H1 (cell line): ENCODE results near the gene PMS1. TPM values are rescaled to one million over a fixed set of nuclear protein-coding genes. Genes with fewer than 3 reads are reported as not detected.

Source experiments
- CTCF ChIA-PET: fragments of 300-600 bp; sonication (Branson Sonifier 250); formaldehyde crosslinking; loops from one replicate; lab custom pipeline; 2021; ENCODE audit not compliant: partially characterized antibody; lab: Charles Lee
- POLR2A ChIA-PET: fragments of 300-600 bp; sonication (Branson Sonifier 250); formaldehyde crosslinking; loops from one replicate; lab custom pipeline; 2021; ENCODE audit warnings: inconsistent platforms; ENCODE audit not compliant: partially characterized antibody; lab: Charles Lee
- DNase-seq, 2 experiments: peaks; one replicate each; pipeline versions ENCODE4 v3.0.0 to v3.0.0-alpha.2; 2010 to 2022; ENCODE audit warnings: low spot score in 2 of 2, low read depth in 1 of 2, mixed read lengths in 1 of 2
- FAIRE-seq: peaks from 2 replicates; lab custom pipeline; 2011; peaks lifted over from hg19 to GRCh38; lab: Jason Lieb, UNC
- H2AFZ ChIP-seq: 2 replicates; pipeline ENCODE4 v1.8.1; 2012; ENCODE audit warnings: low read length, inconsistent platforms
- H2AK5ac ChIP-seq: 2 replicates; pipeline ENCODE4 v1.6.1; 2013; ENCODE audit warnings: low read depth, low read length
- H2BK120ac ChIP-seq: replicated peaks from 2 replicates; pipeline ENCODE3; 2013; ENCODE audit warnings: low read depth, low read length, inconsistent platforms
- H2BK12ac ChIP-seq: 2 replicates; pipeline ENCODE4 v1.6.1; 2013; ENCODE audit warnings: low read depth, low read length
- H2BK15ac ChIP-seq: 2 replicates; pipeline ENCODE4 v1.6.1; 2013; ENCODE audit warnings: low read length
- H2BK20ac ChIP-seq: 2 replicates; pipeline ENCODE4 v1.6.1; 2013; ENCODE audit warnings: low read length
- H2BK5ac ChIP-seq: 2 replicates; pipeline ENCODE4 v1.6.1; 2013; ENCODE audit warnings: low read depth, low read length
- H3K14ac ChIP-seq: 2 replicates; pipeline ENCODE4 v1.6.1; 2013; ENCODE audit warnings: inconsistent platforms; ENCODE audit not compliant: insufficient read length
- H3K18ac ChIP-seq: 2 replicates; pipeline ENCODE4 v1.6.1; 2013; ENCODE audit warnings: low read length; ENCODE audit errors: extremely low read depth
- H3K23ac ChIP-seq: 2 replicates; pipeline ENCODE4 v1.6.1; 2013; ENCODE audit warnings: inconsistent platforms; ENCODE audit not compliant: insufficient read length
- H3K23me2 ChIP-seq: 2 replicates; pipeline ENCODE4 v1.6.1; 2013; ENCODE audit warnings: low read depth, low read length
- H3K27ac ChIP-seq: 2 replicates; pipeline ENCODE4 v1.6.1; 2011; ENCODE audit warnings: low read depth, low read length, inconsistent platforms
- H3K27me3 ChIP-seq, 4 experiments: replicated peaks in 1 of 4; 1 replicate in 1 of 4; 2 replicates in 3 of 4; pipeline versions ENCODE4 v1.6.1 to v1.8.1; 2011 to 2013; ENCODE audit warnings: low read length in 3 of 4, mild to moderate bottlenecking in 3 of 4, inconsistent platforms in 2 of 4, mixed read lengths in 2 of 4, moderate library complexity in 1 of 4; ENCODE audit not compliant: control insufficient read depth in 3 of 4, insufficient read depth in 3 of 4; ENCODE audit errors: extremely low read depth in 1 of 4
- H3K36me3 ChIP-seq, 4 experiments: 2 replicates each; pipeline versions ENCODE4 v1.6.1 to v1.8.1; 2011 to 2013; ENCODE audit warnings: mild to moderate bottlenecking in 4 of 4, low read length in 3 of 4, moderate library complexity in 2 of 4, control low read depth in 1 of 4, inconsistent platforms in 1 of 4; ENCODE audit not compliant: insufficient read depth in 4 of 4, control insufficient read depth in 2 of 4
- H3K4ac ChIP-seq: replicated peaks from 2 replicates; pipeline ENCODE3; 2013; ENCODE audit warnings: low read length, low read depth, mixed read lengths, inconsistent platforms; ENCODE audit not compliant: insufficient read length
- H3K4me1 ChIP-seq, 4 experiments: replicated peaks in 1 of 4; 1 replicate in 1 of 4; 2 replicates in 3 of 4; pipeline versions ENCODE4 v1.6.1 to v1.8.1; 2011 to 2013; ENCODE audit warnings: low read length in 3 of 4, inconsistent platforms in 2 of 4, mixed read lengths in 1 of 4; ENCODE audit not compliant: insufficient read depth in 4 of 4, control insufficient read depth in 3 of 4
- H3K4me2 ChIP-seq, 2 experiments: 2 replicates each; pipeline versions ENCODE4 v1.6.1 to v1.8.1; 2011 to 2013; ENCODE audit warnings: low read depth in 2 of 2, low read length in 2 of 2, control low read depth in 1 of 2, inconsistent platforms in 1 of 2, mild to moderate bottlenecking in 1 of 2; ENCODE audit not compliant: insufficient read depth in 1 of 2
- H3K4me3 ChIP-seq, 4 experiments: fragments of 200-600, 300-600 bp in 1 of 4; sonication (generic), shearing (Covaris generic), sonication (Bioruptor Twin) in 1 of 4; 2 replicates each; pipeline versions ENCODE4 v1.5.1 to v1.8.1; 2011 to 2016; ENCODE audit warnings: low read length in 4 of 4, low read depth in 3 of 4, control low read depth in 2 of 4, inconsistent platforms in 2 of 4, mild to moderate bottlenecking in 2 of 4, mixed read lengths in 1 of 4, moderate library complexity in 1 of 4; ENCODE audit not compliant: insufficient read depth in 2 of 4; ENCODE audit errors: extremely low read depth in 1 of 4
- H3K56ac ChIP-seq: replicated peaks from 2 replicates; pipeline ENCODE3; 2013; ENCODE audit warnings: low read depth, mild to moderate bottlenecking, mixed read lengths, low read length, inconsistent platforms; ENCODE audit not compliant: insufficient read length
- H3K79me1 ChIP-seq: 2 replicates; pipeline ENCODE4 v1.6.1; 2013; ENCODE audit warnings: low read depth, low read length, control low read depth
- H3K79me2 ChIP-seq, 2 experiments: 2 replicates each; pipeline versions ENCODE4 v1.6.1 to v1.8.1; 2012 to 2013; ENCODE audit warnings: low read length in 2 of 2, mild to moderate bottlenecking in 2 of 2, inconsistent platforms in 1 of 2; ENCODE audit not compliant: insufficient read depth in 2 of 2, control insufficient read depth in 1 of 2
- H3K9ac ChIP-seq, 4 experiments: replicated peaks in 1 of 4; 1 replicate in 1 of 4; 2 replicates in 3 of 4; pipeline versions ENCODE4 v1.6.1 to v1.8.1; 2011 to 2013; ENCODE audit warnings: low read depth in 3 of 4, low read length in 3 of 4, control low read depth in 2 of 4, mild to moderate bottlenecking in 2 of 4, moderate library complexity in 2 of 4, inconsistent platforms in 1 of 4; ENCODE audit errors: extremely low read depth in 1 of 4
- H3K9me3 ChIP-seq, 2 experiments: 2 replicates each; pipeline versions ENCODE4 v1.6.1 to v1.8.1; 2012 to 2013; ENCODE audit warnings: mild to moderate bottlenecking in 2 of 2, moderate library complexity in 2 of 2, control low read depth in 1 of 2, inconsistent platforms in 1 of 2, low read depth in 1 of 2, low read length in 1 of 2, mixed read lengths in 1 of 2; ENCODE audit not compliant: insufficient read depth in 2 of 2
- H4K20me1 ChIP-seq, 2 experiments: replicated peaks in 1 of 2; 2 replicates each; pipeline versions ENCODE3 to v1.8.1; 2011 to 2013; ENCODE audit warnings: inconsistent platforms in 2 of 2, low read length in 2 of 2, mild to moderate bottlenecking in 1 of 2; ENCODE audit not compliant: insufficient read depth in 2 of 2, control insufficient read depth in 1 of 2
- H4K5ac ChIP-seq: 2 replicates; pipeline ENCODE4 v1.6.1; 2013; ENCODE audit warnings: low read length, low read depth, mixed read lengths, inconsistent platforms; ENCODE audit not compliant: insufficient read length
- H4K8ac ChIP-seq: 2 replicates; pipeline ENCODE4 v1.8.0; 2013; ENCODE audit warnings: mild to moderate bottlenecking, moderate library complexity, low read length, inconsistent platforms; ENCODE audit not compliant: insufficient read depth; ENCODE audit errors: extremely low read depth
- H4K91ac ChIP-seq: replicated peaks from 2 replicates; pipeline ENCODE3; 2013; ENCODE audit warnings: low read length, mixed read lengths, inconsistent platforms; ENCODE audit not compliant: insufficient read length
- CBX5 ChIP-seq: fragments of 300-800, 300-1000 bp; sonication (generic); IDR thresholded peaks from 2 replicates; pipeline ENCODE4 v1.7.1; 2016; ENCODE audit warnings: antibody characterized with exemption, low read length, low read depth
- RXRA ChIP-seq: IDR thresholded peaks from 2 replicates; pipeline ENCODE4 v1.6.1; 2011; ENCODE audit warnings: low read depth, mild to moderate bottlenecking, low read length, moderate library complexity; ENCODE audit not compliant: insufficient read depth
- WGBS, 2 experiments: shearing (Covaris generic) in 1 of 2; methylation state at CpG; one replicate each; pipeline versions ENCODE4 v1.1.6 to v1.1.7; 2013 to 2015; ENCODE audit warnings: low lambda C conversion rate in 2 of 2, mixed read lengths in 2 of 2, inconsistent platforms in 1 of 2, low coverage in 1 of 2, missing lambda C conversion rate in 1 of 2; ENCODE audit not compliant: insufficient replicate concordance in 2 of 2, insufficient coverage in 1 of 2, insufficient read length in 1 of 2; ENCODE audit errors: extremely low coverage in 1 of 2, missing lambda C conversion rate in 1 of 2; 5-methylcytosine and 5-hydroxymethylcytosine counted together
- polyA plus RNA-seq, 7 experiments: library from polyadenylated mRNA; depleted of rRNA in 3 of 7; stranded (reverse) in 5 of 7; unstranded in 2 of 7; fragments of >200 nt in 5 of 7; fragments of 200-250 nt in 2 of 7; gene quantifications; 1 replicate in 5 of 7; 2 replicates in 1 of 7; 4 replicates in 1 of 7; pipeline versions ENCODE4 v1.2.1 to v1.2.3, GENCODE V29; 2011 to 2013; ENCODE audit warnings: missing spikeins in 2 of 7, mixed read lengths in 2 of 7
- total RNA-seq: library from RNA; stranded (reverse); fragmentation: NEBNext Ultra II Directional; extraction: Animal tissue kit (Norgen Biotek cat#: 25700); gene quantifications from 2 replicates; pipeline ENCODE4 v1.2.1, GENCODE V29; 2021

The PMS1 gene
- total and polyA plus RNA-seq, 2 of the 8 experiments (the other 6 are each of a cell fraction or from before 2014, with no cell fraction given), result 13.1 to 59.7 TPM

DNA sequence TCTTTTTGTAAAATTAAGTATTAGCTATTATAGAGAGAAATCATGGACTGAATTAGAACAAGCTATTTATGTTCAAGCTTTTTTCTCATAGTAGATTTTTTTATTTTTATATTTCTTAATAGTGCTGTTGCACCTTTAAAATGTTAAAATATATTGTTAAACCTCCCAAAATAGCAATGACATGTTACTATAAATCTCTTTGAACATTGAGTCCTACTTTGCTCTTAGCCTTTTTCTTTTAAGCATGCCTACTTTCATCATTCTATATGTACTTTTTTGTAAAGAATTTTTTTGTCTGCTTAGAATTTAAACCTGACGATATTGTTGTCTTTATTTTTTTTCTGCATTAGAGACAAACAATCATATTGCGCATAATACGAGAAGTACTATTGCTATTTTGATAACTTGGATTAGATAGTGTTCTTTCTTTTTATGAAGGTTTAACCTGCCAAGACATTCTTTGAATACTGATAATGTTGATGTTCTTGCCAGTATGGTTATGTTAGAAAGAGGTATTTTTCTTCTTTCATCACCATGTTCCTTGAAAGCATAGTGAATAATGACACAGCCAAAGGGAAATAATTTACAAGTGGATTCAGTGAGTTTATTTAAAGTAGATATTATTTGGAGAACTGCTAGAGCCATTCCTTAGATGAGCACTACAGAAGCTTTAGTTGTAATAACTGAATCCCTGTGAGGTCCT is 40.6 kb downstream of the PMS1 start:
- Histone ChIP-seq H2BK15ac (no peak overlapping the region), H4K5ac (no peak overlapping the region), H2AFZ (no peak overlapping the region), H3K27ac (no peak overlapping the region), H3K23me2 (no peaks in the 10 kb centered on the region; the same call in 1 of the 2 replicates), H3K14ac (no peak overlapping the region), H3K9ac (no peak overlapping the region), H4K8ac (no peak overlapping the region), H3K9me3 (no peaks in the 10 kb centered on the region), H3K36me3 (peaks cover 0 to 11% (median 4%) of the 10 kb centered on the region in 4 experiments; a peak in 3 of 8 replicates), H3K4me2 (no peak overlapping the region), H3K4me3 (no peak overlapping the region), H3K79me2 (peaks cover 0 to 35% of the 10 kb centered on the region in 2 experiments; a peak in 2 of 4 replicates), H2BK120ac (no peak overlapping the region), H2BK12ac (no peak overlapping the region), H3K18ac (no peak overlapping the region), H3K4me1 (peaks cover 0 to 9% (median 2%) of the 10 kb centered on the region in 4 experiments; a peak in 2 of 7 replicates), H2AK5ac (no peak overlapping the region), H2BK5ac (no peak overlapping the region), H4K91ac (no peak overlapping the region), H4K20me1 (peaks cover 0 to 4% of the 10 kb centered on the region in 2 experiments), H3K27me3 (no peaks in the 10 kb centered on the region), H2BK20ac (no peak overlapping the region), H3K79me1 (no peaks in the 10 kb centered on the region; the same call in 1 of the 2 replicates), H3K56ac (no peak overlapping the region), H3K23ac (no peak overlapping the region), H3K4ac (no peak overlapping the region)
- CTCF ChIA-PET, result interaction anchor here (1.4 kb wide), 1 partner anchor 12 kb away, joined by 5 read pairs; no protein-coding TSS in a partner anchor
- DNase-seq, result no peak
- WGBS, 2 experiments, result 97% methylated on average over 3 of the region's 3 CpGs; no CpG with 5 or more reads in 1 of the 2 experiments
- FAIRE-seq, result no peak
- TF ChIP-seq CBX5, result no peak
- no peak for TF ChIP-seq RXRA
- POLR2A ChIA-PET, result no interaction called here
